ENCODE data around the gene IBA57.
"Not testable (repeated sequence)": the region's sequence is repeated elsewhere in the genome, so short reads cannot be mapped to it uniquely, and the experiment has no call there.

The IBA57 gene

GRCh38 chr1:228214921-228215662 is 49.5 kb downstream of the IBA57 start:
- DNase-seq, result no peak

GRCh38 chr1:228215663-228216116 is 50.1 kb downstream of the IBA57 start:
- no peak for DNase-seq

- DNase-seq, result no peak
Measured at GRCh38 chr1:228216371-228217320, 51.0 kb downstream of the IBA57 start.

- DNase-seq, result no peak
Measured at GRCh38 chr1:228217551-228218344, 52.1 kb downstream of the IBA57 start.

- DNase-seq, result no peak
Measured at GRCh38 chr1:228218513-228219244, 53.1 kb downstream of the IBA57 start.

GRCh38 chr1:228219245-228219961 is 53.8 kb downstream of the IBA57 start:
- no peak for DNase-seq

- no peak for DNase-seq
Measured at GRCh38 chr1:228219962-228220780, 54.6 kb downstream of the IBA57 start.

- DNase-seq, result not testable (repeated sequence)
Measured at GRCh38 chr1:228221097-228221496, 55.5 kb downstream of the IBA57 start.

- no peak for DNase-seq
Measured at GRCh38 chr1:228222548-228222947, 56.9 kb downstream of the IBA57 start.

- no peak for DNase-seq
Measured at GRCh38 chr1:228224198-228225164, 58.9 kb downstream of the IBA57 start.

GRCh38 chr1:228225165-228225710 is 59.6 kb downstream of the IBA57 start:
- DNase-seq, result no peak

GRCh38 chr1:228225740-228226139 is 60.1 kb downstream of the IBA57 start:
- no peak for DNase-seq

- DNase-seq, result no peak
Measured at GRCh38 chr1:228226141-228226874, 60.7 kb downstream of the IBA57 start.

- no peak for DNase-seq
Measured at GRCh38 chr1:228226956-228227791, 61.6 kb downstream of the IBA57 start.

- DNase-seq, result not testable (repeated sequence)
Measured at GRCh38 chr1:228228147-228228546, 62.5 kb downstream of the IBA57 start.

- DNase-seq, result peak; percentile 69
Measured at GRCh38 chr1:228228601-228229074, 63.0 kb downstream of the IBA57 start.

GRCh38 chr1:228231189-228231588 is 65.6 kb downstream of the IBA57 start:
- DNase-seq, result no peak

Data from SIG-M5 (cell line).